HG03520 (cell line): ENCODE results near the gene RNF212.

ENCODE experiments used
- ATAC-seq: cut with Tn5 transposase; IDR thresholded peaks from one replicate; pipeline ENCODE4 v1.9.1; 2021; ENCODE audit warnings: mild to moderate bottlenecking, moderate library complexity; ENCODE audit not compliant: unreplicated experiment

RNF212 gene

DNA sequence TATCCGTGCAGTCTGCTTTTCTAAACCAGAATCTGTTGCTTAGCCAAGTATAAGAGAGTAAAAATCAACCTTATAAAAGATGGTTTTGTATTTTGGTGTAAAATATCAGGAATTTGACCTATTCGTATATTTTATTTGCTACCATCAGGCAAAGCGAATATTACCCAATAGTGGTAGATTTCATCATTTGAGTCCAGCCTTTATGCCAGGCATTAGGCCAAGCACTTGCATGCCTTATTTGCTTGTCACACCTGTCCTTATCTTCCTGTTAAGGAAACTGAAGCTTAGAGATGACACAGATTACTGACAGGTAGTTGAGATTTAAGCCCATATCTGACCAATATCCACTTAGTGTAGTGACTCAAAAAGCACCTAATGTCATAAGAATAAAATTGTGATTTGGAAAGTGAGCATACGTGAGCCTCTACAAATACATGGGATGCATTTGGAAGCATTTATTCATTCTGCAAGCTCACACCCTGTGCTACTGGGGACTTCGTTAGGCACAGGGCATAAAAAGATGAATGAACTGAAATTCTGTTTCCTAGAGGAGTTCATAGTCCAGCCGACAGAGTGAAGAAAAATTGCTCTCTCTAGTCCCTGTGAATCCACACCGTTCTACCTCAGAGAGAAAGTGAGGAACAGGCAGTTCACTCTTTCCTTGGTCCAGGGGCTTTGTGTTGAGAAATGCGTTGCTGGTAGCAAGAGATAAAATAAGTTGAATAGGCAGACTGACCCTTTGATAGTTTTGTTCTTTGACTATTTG, 2.3 kb upstream of the RNF212 start:
- no peak for ATAC-seq

DNA sequence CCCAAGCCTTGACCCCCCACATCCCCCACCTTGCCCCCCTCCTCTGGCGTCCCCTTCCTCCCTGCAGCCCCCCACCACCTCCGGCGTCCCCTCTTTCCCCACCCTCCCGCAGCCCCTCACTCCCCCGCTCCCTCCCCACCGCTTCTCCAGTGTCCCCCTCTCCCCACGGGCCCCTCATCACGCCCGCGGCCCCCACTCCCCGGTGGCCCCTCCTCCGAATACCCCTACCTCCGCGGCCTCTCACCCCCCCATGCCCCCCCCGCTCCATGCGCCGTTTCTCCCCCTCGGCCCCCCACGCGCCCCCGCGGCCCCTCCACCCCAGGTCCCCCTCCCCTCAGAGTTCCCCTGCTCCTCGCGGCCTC, 562 bp downstream of the RNF212 start:
- ATAC-seq, result no peak

DNA sequence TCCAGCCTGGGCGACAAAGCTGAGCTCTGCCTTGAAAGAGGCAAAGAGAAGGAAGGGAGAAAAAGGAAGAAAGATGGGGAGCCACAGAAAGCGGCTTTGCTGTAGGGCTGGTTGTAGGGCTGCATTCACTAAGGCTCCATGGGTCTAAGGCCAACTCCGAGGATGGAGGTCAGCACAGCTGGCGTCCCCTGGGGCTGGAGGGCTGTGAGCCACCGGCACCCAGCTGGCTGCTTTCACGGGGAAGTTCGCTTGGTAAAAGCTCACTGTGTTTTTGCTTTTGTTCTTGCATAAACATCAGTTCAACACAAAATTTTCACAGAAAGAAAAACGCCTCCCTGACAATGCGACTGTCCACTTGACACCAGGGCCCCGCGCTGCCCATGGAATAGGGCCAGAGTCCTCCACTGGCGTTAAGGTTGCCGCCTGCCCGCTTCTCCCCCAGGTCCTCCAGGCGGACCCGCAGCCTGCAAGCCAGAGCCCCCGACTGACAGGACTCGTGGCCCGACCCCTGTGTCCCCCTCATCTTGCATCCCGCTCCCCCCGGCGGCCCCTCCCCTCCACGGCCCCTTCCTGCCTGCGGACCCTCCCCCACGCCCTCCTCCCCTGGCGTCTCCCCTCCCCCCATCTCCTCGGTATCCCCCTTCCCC, 1.1 kb downstream of the RNF212 start:
- ATAC-seq, result no peak

DNA sequence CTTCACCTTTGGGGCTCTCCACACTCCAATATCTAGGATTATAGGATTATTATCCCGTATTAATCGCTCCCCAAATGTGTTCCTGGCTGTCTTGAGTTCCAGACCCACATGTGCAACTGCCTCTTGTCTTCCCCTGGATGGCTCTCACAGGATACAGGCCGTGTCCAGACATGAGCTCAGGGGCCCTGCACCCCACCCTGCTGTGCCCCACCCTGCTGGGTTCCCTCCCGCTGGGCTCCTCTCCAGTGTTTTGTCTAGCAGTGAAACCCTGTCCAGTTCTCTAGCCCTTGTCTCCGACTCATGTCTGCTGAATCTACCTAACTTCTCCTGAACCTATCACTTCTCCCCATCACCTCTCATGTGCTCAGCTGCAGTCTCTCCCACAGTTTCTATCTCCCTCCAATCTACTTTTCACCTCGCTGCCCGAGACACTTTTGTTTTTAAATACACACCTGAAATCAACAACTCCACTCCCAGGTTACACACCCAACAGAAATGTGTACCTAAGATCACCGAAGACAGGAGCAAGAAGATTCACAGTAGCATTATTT, 2.0 kb downstream of the RNF212 start:
- ATAC-seq, result no peak

DNA sequence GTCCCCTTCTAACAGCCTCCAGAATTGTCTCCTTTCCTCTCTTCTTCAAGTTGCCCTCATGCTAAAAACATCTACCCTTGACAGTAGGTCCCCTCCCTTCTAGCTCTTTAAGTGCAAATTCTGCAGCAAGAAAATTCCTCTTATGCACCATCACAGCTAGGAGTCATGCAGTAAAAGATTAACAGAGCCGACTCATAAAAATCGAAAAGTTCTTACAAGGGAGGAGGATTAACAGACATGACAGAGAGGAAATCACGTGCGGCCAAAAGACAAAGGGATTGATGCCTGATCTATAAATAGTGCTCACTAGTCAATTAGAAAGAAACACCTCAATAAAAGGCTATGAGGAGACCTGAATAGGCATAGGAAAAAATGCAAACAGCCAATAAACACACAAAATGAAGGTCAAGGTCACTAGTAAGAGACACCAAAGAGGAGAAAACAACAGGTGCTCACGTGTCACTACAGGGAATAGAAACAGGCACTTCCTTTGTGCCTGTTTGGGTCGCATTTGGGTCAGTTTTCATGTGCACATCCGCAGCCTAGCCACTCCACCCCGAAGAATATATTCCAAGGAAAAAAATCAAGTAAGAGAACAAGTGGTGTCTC, 3.4 kb downstream of the RNF212 start:
- ATAC-seq, result no peak

DNA sequence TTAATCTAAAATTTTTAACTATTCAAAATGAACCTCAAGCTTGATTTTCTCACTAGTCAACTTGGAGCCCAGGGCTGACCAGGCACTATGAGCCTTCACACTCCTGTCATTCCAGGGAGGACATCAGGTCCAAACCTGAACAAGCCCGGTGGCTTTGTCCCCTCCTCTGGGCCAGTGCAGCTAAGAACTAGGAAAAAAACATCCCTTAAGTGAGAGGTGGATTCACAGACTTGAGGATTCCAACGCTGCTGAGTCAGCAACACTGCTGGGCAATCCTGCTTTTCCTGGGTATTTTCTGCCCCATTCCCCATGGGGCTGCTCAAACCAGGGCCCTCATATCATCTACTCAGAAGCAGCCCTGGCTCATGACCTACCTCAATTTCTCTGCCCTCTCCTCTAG, 4.0 kb downstream of the RNF212 start:
- ATAC-seq, result no peak

DNA sequence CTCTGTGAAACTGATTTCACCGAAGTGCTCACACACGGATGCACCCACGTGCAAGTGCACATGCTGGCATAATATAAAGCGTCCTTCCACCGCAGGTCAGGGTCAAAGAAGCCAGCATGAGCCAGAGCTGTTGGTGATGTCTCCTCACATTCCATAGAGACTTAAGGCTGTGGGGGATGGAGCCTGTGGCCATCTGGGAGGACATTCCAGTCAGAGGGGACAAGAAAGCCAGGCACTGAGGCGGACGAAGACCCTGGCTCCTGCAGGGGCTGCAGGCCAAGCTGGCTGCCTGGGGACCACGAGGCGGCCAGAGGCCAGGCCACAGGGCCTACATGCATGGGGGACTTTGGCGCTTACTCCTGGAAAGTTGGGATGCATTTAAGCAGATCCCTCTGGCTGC, 7.7 kb downstream of the RNF212 start:
- ATAC-seq, result no peak

DNA sequence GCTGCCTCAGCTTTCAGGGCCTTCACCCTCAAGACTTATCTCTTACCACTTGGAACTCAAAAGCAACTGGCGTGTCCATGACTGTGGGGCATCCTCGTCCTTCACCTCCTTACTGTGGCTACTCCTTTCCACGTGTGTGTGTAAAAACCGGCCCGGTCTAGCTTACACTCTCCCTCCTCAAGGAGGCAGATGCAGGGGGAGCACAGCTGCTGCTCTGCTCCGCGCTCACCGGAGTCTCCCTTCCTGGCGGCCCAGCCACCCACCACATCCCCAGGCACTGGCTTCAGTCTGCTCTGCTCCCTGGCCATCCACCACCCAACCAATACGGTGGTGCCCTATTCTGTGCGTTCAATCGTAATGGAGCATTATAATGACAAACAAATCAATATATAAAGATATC, 8.3 kb downstream of the RNF212 start:
- no peak for ATAC-seq

DNA sequence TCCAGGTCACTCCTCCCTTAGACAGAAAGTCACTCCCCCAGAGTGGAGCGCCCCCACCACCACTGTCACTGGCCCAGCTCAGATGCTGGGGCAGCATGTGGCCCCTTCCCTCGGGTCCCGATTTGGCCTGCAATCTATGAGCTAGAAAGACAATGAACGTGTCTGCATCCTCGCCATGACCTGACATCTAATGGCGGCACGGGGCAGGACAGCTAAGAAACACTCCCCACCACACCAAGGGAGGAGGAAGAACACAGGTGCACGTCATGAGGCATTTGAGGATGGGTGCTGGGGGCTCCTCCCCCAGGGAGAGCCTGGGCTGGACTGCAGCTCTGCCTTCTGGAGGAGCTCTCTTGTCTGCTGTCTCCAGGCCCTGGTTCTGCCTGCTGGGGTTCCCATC, 8.7 kb downstream of the RNF212 start:
- no peak for ATAC-seq

DNA sequence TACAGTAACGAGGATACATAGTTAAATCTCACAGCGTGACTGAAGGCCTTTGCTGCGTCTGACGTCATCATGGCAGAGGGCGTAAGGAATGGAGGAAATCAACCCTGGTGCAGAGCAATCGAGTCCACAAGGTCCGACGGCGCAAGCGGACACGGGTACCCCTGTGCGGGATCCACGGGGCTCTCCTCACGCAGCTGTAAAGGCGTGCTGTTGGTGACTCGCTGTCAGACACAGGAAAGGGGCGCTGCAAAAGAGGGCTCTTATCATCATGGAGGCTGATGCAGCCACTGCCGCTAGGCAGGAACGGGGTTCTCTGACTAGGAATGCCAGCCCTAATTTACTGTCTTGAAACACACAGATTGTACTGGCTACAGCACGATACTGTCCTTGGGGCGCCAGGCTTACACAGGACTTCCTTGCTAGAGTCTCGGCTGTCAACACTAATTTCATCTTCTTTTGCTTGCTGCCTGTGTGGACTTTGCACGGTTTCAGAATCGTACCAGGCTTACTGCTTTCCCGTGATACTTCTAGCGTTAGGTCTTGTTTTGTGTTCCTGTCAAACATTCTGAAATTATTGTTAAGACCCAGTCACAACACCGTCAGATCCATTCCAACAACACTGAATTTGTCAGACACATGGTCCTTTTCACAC, 13.6 kb downstream of the RNF212 start:
- ATAC-seq, result no peak

DNA sequence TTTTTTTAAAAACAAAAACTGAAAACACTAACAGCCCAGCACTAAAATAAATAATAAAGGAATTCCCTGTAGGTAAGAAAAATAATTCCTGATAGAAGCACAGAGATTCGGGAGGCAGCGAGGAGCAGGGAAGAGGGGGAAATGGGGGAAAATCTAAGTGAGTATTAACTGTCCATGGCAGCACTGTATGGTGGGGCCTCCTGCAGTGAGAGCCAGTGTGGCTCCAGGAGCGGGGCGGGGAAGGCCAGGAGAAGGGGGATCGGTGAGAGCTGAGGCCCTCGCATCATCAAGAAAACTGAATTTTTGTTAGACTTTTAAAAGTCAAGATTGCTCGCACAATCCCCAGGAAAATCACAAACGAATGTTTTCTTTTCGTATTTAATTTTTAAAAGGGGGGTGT, 14.1 kb downstream of the RNF212 start:
- no peak for ATAC-seq

DNA sequence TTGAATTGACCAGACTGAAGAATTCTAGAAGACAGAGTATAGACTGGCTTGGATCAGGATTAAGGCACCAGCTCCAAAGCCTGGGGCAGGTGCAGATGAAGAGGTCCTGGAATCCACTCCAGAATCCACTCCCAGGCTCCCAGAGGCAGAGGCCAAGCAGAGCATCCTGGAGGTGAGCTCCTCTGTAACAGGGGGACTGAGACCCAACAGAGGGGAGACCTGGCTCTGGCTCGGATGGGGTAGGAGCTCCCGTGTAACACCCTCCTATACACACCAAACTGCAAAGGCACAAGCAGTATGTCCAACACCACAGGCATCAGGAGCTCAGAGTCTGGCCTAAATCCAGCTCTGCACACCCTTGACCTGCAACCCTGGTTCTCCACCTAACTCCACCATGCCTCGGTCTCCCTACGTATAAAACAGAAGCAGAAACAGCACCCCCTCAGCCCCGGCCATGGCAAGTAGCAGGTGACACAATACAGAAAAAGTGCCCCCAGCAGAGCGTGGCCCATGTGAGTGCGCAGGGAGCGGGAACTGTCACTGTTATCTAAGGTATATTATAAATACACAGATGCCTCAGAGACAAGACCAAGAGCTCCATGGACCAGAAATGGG, 14.9 kb downstream of the RNF212 start:
- no peak for ATAC-seq

DNA sequence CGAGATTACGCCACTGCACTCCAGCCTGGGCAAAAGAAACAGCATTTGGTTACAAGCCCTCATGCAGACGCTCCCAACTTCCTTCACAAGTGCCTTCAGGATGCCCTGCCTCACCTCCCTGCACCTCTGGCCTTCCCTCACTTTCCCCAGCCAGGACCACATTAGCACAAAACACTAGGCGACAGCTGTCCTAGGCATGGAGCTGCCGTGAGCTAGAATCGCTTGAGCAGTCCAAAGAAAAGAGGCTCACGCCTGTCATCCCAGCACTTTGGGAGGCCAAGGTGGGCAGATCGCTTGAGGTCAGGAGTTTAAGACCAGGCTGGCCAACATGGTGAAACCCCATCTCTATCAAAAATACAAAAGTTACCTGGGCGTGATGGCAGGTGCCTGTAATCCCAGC, 15.8 kb downstream of the RNF212 start:
- ATAC-seq, result no peak

DNA sequence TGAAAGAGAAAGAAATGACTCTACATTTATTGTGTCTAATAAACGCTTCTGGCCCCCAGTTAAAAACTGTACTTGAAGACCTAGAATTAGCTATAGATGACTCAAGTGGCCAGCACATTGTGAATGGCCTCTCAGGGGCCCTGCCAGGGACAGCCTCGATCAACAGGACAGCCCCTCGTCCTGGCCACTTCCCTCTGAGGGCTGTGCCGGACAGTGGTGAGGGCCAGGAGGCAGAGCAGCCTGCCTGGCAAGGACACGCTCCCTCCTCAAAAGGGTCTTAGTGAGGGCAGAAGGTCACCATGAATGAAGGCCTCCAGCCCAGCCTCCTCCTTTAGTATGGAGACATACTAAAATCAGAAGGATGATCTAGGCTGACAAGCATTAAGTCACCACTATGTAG, 16.5 kb downstream of the RNF212 start:
- no peak for ATAC-seq

DNA sequence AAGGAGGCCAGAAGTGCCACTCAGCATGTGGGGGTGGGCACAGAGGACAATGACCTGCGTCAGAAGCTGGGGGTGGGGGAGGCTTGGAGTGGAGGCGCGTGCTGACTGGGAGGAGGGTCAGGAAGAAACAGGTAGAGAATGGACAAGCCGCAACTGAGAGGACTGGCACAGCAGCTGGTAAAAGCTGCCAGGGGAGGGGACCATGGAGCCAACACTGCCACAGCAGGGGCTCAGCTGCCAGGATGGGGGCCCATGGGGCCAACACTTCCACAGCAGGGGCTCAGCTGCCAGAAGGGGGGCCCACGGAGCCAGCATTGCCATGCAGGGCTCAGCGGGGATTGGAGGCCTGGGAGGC, 19.1 kb downstream of the RNF212 start:
- no peak for ATAC-seq

DNA sequence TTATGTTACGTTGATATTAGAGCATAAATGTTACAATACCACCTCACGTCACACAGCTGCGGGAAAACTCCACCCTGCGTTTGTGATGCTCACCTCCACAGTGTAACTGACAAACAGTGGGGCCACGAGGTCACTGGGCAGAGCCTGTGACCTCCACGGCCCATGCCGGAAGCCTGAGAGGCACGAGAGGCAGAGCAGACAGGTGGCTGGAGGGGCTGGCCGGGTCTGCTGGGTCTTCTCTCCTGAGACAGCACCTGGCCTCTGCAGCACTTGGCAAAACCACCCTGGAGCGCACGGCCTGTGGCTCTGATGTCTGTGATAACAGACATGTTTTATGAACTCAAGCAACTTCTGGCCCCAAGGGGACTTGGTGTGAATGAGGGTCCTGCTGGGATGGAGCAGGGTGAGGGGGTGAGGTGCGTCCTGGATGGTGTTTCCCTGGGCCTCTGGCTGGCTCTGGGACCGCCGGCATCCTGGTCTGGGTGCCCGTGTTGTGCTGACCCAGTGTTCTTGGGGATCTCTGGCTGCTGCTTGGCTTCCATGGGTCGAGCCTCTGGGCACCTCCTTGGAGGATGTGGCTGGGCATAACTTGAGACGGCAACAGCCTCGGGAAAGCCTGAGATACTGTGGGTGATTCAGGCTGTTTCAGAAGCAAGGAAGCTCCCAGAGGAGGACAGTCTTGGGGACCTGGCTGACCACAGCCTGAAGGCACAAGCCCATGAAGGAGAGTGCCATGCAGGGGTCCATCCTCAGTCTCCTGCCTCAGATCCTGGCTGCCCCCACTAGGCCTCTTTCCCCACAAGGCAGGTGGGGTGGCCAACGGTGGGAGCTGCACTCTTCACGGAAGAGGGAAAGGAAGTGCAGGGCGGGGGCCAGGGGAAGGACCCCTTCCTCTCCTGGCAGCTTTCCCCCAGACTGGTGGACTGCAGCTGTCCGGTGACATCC, 19.7 kb downstream of the RNF212 start:
- no peak for ATAC-seq

DNA sequence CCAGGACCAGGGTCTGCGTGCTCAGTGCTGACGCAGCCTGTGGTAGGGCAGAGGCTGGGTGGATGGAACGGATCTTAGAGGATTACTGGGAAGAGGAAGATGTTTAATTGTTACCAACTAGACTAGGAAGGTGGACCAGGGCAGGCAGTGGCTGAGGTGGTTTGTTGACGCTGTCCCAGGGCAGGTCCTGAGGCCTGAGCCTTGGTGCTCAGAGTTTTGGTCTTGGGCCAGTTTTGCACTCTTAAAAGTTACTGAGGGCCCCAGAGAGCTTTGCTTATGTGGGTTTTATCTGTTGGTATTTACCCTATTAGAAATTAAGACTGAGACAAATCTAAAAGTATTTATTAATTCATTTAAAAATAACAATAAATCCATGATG, 20.4 kb downstream of the RNF212 start:
- no peak for ATAC-seq

DNA sequence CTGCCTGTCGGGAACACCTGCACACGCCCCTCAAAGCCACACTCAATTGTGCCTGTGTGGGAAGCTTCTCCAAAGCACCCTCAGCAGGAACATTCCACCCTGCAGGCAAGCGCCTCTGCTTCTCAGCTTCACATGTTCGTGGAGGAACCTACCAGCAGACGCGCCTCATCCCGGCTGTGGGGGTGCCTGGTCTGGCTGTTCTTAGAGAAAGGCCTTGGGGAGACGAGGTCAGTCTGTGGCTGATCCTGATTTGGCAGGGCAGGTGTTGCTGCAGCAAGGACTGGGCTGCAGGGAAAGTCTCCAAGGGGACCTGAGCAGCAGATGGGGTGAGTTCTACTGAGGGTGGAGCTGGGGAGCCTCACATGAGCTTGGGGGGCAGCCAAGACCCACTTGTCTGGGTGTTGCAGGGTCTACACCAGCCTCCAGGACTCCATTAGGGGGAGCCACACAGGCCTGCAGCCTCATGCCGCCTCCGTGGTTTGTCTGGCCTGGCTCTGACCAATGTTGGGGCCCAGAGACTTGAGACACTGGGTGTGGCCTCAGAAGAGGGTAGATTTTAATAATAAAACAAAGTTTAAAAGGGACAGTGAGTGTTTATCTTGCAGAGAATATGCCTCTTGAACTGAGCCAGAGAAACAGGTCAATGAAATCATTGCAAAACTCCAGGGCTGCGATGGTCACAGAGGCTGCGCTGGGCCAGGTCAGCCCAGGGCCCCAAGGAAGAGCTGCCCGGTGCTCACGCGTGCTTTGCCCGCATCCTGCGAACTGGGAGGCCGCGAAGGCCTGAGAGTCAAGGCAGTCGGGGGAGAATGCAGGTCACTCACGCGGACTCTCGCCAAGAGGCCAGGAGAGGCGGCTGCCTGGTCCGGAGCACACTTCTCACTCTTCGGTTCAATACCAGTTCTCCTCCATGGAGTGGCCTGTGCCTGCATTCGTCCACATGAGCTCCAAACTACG, 21.1 kb downstream of the RNF212 start:
- no peak for ATAC-seq

DNA sequence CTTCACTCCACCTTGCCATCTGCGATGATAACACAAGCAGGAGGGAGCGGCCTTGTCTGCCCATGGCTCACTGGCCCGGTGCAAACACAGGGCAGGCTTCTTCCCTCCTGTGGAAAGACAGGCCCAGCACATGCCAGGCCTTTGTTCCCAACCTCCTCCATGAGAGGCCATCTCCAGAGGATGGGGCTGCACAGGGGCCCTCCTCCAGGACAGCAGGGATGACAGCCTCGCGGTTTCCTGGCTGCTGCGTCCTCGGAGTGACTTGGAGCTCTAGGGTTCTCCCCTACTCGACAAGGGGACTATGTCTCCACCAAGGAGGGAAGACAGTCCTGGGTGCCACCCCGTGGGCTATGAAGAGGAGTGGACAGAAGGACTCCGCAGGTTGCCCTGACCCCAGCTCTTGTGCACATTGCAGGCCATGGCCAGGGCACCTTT, 21.8 kb downstream of the RNF212 start:
- ATAC-seq, result no peak
